WERI-Rb-1 (cell line): ENCODE measurements around the gene RAPGEF4.

ENCODE experiments used
- DNase-seq: peaks from one replicate; pipeline ENCODE4 v3.0.0-alpha.2; 2020
- H3K27ac ChIP-seq: fragments of 250-450 bp; sonication (Bioruptor Pico); 2 replicates; pipeline ENCODE4 v1.5.1; 2020; ENCODE audit warnings: mild to moderate bottlenecking, moderate library complexity
- H3K27me3 ChIP-seq: fragments of 250-450 bp; sonication (Bioruptor Pico); 2 replicates; pipeline ENCODE4 v1.5.1; 2021; ENCODE audit warnings: mild to moderate bottlenecking, low read depth, moderate library complexity; ENCODE audit not compliant: insufficient read depth, severe bottlenecking
- H3K36me3 ChIP-seq: fragments of 250-450 bp; sonication (Bioruptor Pico); 2 replicates; pipeline ENCODE4 v1.5.1; 2020; ENCODE audit warnings: mild to moderate bottlenecking, moderate library complexity
- H3K4me3 ChIP-seq: 2 replicates; pipeline ENCODE4 v1.5.1; 2011; ENCODE audit warnings: low read depth, mild to moderate bottlenecking, control low read depth, low read length
- H3K9me3 ChIP-seq: fragments of 250-450 bp; sonication (Bioruptor Pico); 2 replicates; pipeline ENCODE4 v1.5.1; 2021; ENCODE audit warnings: mild to moderate bottlenecking, moderate library complexity; ENCODE audit not compliant: severe bottlenecking
- CTCF ChIP-seq: IDR thresholded peaks from 2 replicates; pipeline ENCODE4 v1.5.1; 2011; ENCODE audit warnings: low read depth, mild to moderate bottlenecking, control low read depth, inconsistent platforms, low read length

Gene RAPGEF4

DNA sequence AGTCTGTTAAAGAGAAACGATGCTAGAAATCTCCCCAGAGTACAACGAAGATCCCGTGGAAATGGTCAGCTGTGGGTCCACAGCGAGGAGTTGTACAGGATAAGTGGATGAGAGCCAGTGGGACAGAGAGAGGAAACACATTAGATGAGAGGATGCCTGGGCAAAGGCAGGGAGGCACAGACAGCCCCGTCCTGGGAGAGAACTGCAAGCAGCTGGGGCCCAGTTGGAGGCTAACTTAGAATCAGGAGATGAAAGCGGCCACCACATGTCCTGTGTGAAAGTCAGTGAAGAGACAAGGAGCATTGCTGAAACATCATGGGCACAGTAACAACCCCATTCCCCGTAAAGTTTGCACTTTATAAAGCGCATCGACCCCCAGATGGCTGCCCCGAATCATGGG lies 157.5 kb downstream of the RAPGEF4 start:
- H3K4me3 ChIP-seq = no peak overlapping the region
- no peaks in the 10 kb centered on the region for H3K36me3 ChIP-seq
- DNase-seq = no peak
- H3K27me3 ChIP-seq = no peaks in the 10 kb centered on the region
- H3K9me3 ChIP-seq = no peaks in the 10 kb centered on the region
- no peak for TF ChIP-seq CTCF
- H3K27ac ChIP-seq = no peak overlapping the region

- H3K4me3 ChIP-seq = no peak overlapping the region
- H3K9me3 ChIP-seq = no peaks in the 10 kb centered on the region
- H3K36me3 ChIP-seq = no peaks in the 10 kb centered on the region
- H3K27ac ChIP-seq = no peak overlapping the region
- DNase-seq = no peak
- H3K27me3 ChIP-seq = no peaks in the 10 kb centered on the region
- no peak for TF ChIP-seq CTCF
Measured at GRCh38 chr2:172893671-172894070, 158.0 kb downstream of the RAPGEF4 start.

DNA sequence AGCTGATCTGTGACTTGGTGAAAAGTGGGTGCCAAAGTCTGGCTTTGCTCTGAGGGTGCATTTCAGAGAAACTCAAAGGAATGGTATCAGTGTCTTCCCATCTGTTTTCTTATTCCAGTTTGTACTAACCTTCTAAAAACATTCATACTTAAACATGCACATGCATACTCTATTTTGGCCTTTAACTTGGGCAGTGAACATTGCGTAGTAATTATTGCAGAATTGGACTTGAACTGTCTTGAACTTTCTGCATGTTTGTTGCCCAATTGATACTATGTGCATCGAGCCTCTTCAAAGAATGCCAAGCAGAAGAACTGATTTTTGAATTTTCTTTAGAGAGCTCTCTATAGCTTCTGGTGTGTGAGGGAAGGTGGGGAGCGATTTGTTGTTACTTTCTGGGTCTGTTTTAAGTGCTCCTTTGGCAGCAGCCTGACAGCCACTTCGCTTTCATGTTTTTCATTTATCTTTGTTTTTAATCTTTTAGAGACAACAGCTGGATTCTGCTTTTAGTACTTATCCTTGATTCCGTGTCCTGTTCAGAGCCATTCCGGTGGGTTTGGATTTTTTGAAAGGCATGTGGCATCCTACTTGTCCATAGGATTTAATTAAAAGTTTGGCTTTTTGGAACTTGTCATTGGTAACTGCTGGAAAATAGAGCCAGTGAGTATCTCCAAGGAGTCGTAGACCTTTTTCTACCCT lies 159.2 kb downstream of the RAPGEF4 start:
- no peak overlapping the region for H3K4me3 ChIP-seq
- H3K27ac ChIP-seq = no peak overlapping the region
- no peak for TF ChIP-seq CTCF
- H3K9me3 ChIP-seq = no peaks in the 10 kb centered on the region
- H3K27me3 ChIP-seq = no peaks in the 10 kb centered on the region
- H3K36me3 ChIP-seq = no peaks in the 10 kb centered on the region
- no peak for DNase-seq

GRCh38 chr2:172896661-172897081 lies 161.0 kb downstream of the RAPGEF4 start:
- TF ChIP-seq CTCF = no peak
- Histone ChIP-seq H3K27ac (no peak overlapping the region), H3K9me3 (no peaks in the 10 kb centered on the region), H3K4me3 (no peak overlapping the region), H3K36me3 (no peaks in the 10 kb centered on the region), H3K27me3 (no peaks in the 10 kb centered on the region)
- DNase-seq = no peak

GRCh38 chr2:172900871-172901270 lies 165.2 kb downstream of the RAPGEF4 start:
- no peaks in the 10 kb centered on the region for H3K36me3 ChIP-seq
- no peaks in the 10 kb centered on the region for H3K9me3 ChIP-seq
- H3K4me3 ChIP-seq = no peak overlapping the region
- TF ChIP-seq CTCF = no peak
- no peak overlapping the region for H3K27ac ChIP-seq
- H3K27me3 ChIP-seq = no peaks in the 10 kb centered on the region
- DNase-seq = no peak

DNA sequence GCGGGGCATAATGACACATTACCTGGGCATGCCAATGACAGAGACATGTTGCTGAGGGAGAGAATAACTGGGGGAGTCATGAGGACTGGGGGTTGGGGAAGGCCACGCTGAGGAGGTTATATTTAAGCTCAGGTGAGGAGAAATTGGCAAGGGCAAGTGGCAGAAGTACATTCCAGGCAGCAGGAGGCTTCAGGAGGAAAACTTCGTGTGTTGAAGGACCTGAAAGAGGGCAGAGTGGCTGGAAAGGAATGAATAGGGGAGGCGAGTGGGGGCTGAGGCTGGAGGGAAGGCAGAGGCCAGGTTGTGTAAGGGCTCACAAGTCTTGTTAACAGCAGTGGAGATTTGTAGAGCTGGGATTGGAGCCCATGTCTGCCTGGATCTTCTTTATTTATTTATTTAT lies 166.3 kb downstream of the RAPGEF4 start:
- TF ChIP-seq CTCF = no peak

More for the DNA sequence above, 166.3 kb downstream of the RAPGEF4 start:
- DNase-seq = no peak
- Histone ChIP-seq H3K4me3 (no peak overlapping the region), H3K9me3 (no peaks in the 10 kb centered on the region), H3K36me3 (no peaks in the 10 kb centered on the region), H3K27me3 (no peaks in the 10 kb centered on the region), H3K27ac (no peak overlapping the region)
